A549 (cell line): ENCODE measurements around the gene SSPN. TPM values are rescaled to one million over a fixed set of nuclear protein-coding genes. Genes with fewer than 3 reads are reported as not detected.

Source experiments
- ATAC-seq, 2 experiments: fragments of 200-7000 bp in 1 of 2; fragments of >200 bp in 1 of 2; cut with Nextera tagmentation in 1 of 2; cut with Tn5 transposase in 1 of 2; 3 replicates each; pipeline versions ENCODE4 v1.8.0 to v1.9.1; 2018 to 2020; ENCODE audit warnings: mild to moderate bottlenecking in 1 of 2, moderate library complexity in 1 of 2
- CTCF ChIA-PET: fragments of 300-600 bp; sonication (Branson Sonifier 250); formaldehyde crosslinking; extraction: SDS; loops from one replicate; lab custom pipeline; 2021; ENCODE audit warnings: antibody characterized with exemption, inconsistent platforms; lab: Yijun Ruan, JAX
- POLR2A ChIA-PET: fragments of 350-600 bp; formaldehyde crosslinking; extraction: SDS; loops from one replicate; lab custom pipeline; 2021; ENCODE audit warnings: antibody characterized with exemption, inconsistent platforms; lab: Yijun Ruan, JAX
- DNase-seq, 2 experiments: peaks; one replicate each; pipeline versions ENCODE4 v3.0.0 to v3.0.0-alpha.2; 2011 to 2016; ENCODE audit warnings: low read depth in 1 of 2, low spot score in 1 of 2
- FAIRE-seq: peaks from 2 replicates; lab custom pipeline; 2011; peaks lifted over from hg19 to GRCh38; lab: Jason Lieb, UNC
- H3K27ac ChIP-seq, 2 experiments: fragments of >200 bp; sonication (Bioruptor Twin); formaldehyde crosslinking; 3 replicates each; pipeline ENCODE4 v1.5.1; 2016 to 2017
- H3K4me1 ChIP-seq: fragments of >200 bp; sonication (Bioruptor Twin); formaldehyde crosslinking; 3 replicates; pipeline ENCODE4 v1.6.1; 2016
- H3K4me2 ChIP-seq: fragments of >200 bp; sonication (Bioruptor Twin); formaldehyde crosslinking; 3 replicates; pipeline ENCODE4 v1.6.1; 2016
- H3K4me3 ChIP-seq: fragments of >200 bp; sonication (Bioruptor Twin); formaldehyde crosslinking; 3 replicates; pipeline ENCODE4 v1.5.1; 2016
- H3K9me3 ChIP-seq: fragments of >200 bp; sonication (Bioruptor Twin); formaldehyde crosslinking; 3 replicates; pipeline ENCODE4 v1.6.1; 2016
- CBX2 ChIP-seq: fragments of 200-600 bp; sonication (generic); IDR thresholded peaks from 2 replicates; pipeline ENCODE4 v1.6.1; 2016; ENCODE audit warnings: low read depth, mild to moderate bottlenecking, borderline replicate concordance
- CEBPB ChIP-seq, 2 experiments: fragments of >200 bp in 1 of 2; sonication (Bioruptor Twin) in 1 of 2; formaldehyde crosslinking in 1 of 2; IDR thresholded peaks; 2 replicates each; pipeline ENCODE4 v1.6.1; 2012 to 2016
- CHD2 ChIP-seq: fragments of 150-350 bp; IDR thresholded peaks from 2 replicates; pipeline ENCODE4 v1.6.1; 2014; ENCODE audit warnings: low read length; ENCODE audit not compliant: partially characterized antibody
- CHD4 ChIP-seq: fragments of 200-600 bp; sonication (generic); IDR thresholded peaks from 2 replicates; pipeline ENCODE4 v1.6.1; 2016; ENCODE audit warnings: antibody characterized with exemption, mild to moderate bottlenecking, borderline replicate concordance
- EP300 ChIP-seq, 2 experiments: fragments of >200 bp; sonication (Bioruptor Twin); formaldehyde crosslinking; IDR thresholded peaks; 2 replicates in 1 of 2; 3 replicates in 1 of 2; pipeline ENCODE4 v1.6.1; 2016 to 2017
- GATA3 ChIP-seq: IDR thresholded peaks from 2 replicates; pipeline ENCODE4 v1.6.1; 2012; ENCODE audit warnings: borderline replicate concordance
- HDAC2 ChIP-seq: fragments of 200-600 bp; sonication (generic); IDR thresholded peaks from 2 replicates; pipeline ENCODE4 v1.6.1; 2016
- HOXA7 ChIP-seq: fragments of 250-450 bp; sonication (Bioruptor Pico); IDR thresholded peaks from 2 replicates; pipeline ENCODE4 v1.5.0; 2020; ENCODE audit warnings: mild to moderate bottlenecking, moderate library complexity
- JUNB ChIP-seq: fragments of >200 bp; sonication (Bioruptor Twin); formaldehyde crosslinking; IDR thresholded peaks from 2 replicates; pipeline ENCODE4 v1.6.1; 2016
- MYC ChIP-seq: IDR thresholded peaks from 2 replicates; pipeline ENCODE4 v1.6.1; 2012; ENCODE audit warnings: mild to moderate bottlenecking, inconsistent platforms, low read length, improper control_type of control experiment, borderline replicate concordance
- NFE2L2 ChIP-seq: fragments of 150-350 bp; conservative IDR thresholded peaks from 2 replicates; pipeline ENCODE4 v1.6.1; 2014; ENCODE audit warnings: low read length
- NPAS2 ChIP-seq: fragments of 250-450 bp; sonication (Bioruptor Pico); IDR thresholded peaks from 2 replicates; pipeline ENCODE4 v1.8.0; 2022; ENCODE audit warnings: mild to moderate bottlenecking, moderate library complexity, borderline replicate concordance
- NR3C1 ChIP-seq: fragments of >200 bp; sonication (Bioruptor Twin); formaldehyde crosslinking; IDR thresholded peaks from 3 replicates; pipeline ENCODE4 v1.6.1; 2017
- PHF8 ChIP-seq: fragments of 200-600 bp; sonication (generic); IDR thresholded peaks from 2 replicates; pipeline ENCODE4 v1.6.1; 2016; ENCODE audit warnings: low read depth, mild to moderate bottlenecking, antibody characterized with exemption, moderate library complexity, borderline replicate concordance
- POLR2A ChIP-seq: IDR thresholded peaks from 2 replicates; pipeline ENCODE4 v1.6.1; 2012; ENCODE audit warnings: mild to moderate bottlenecking, low read length
- RAD21 ChIP-seq, 2 experiments: fragments of >200 bp in 1 of 2; sonication (Bioruptor Twin) in 1 of 2; formaldehyde crosslinking in 1 of 2; IDR thresholded peaks in 1 of 2; conservative IDR thresholded peaks in 1 of 2; 2 replicates in 1 of 2; 3 replicates in 1 of 2; pipeline ENCODE4 v1.6.1; 2012 to 2018; ENCODE audit warnings: inconsistent platforms in 1 of 2
- RARB ChIP-seq: fragments of 250-450 bp; sonication (Bioruptor Pico); IDR thresholded peaks from 2 replicates; pipeline ENCODE4 v1.8.0; 2021; ENCODE audit warnings: mild to moderate bottlenecking, moderate library complexity
- RCOR1 ChIP-seq: fragments of 150-350 bp; IDR thresholded peaks from 2 replicates; pipeline ENCODE4 v1.6.1; 2014; ENCODE audit warnings: antibody characterized with exemption, low read length, low read depth
- RNF2 ChIP-seq: fragments of 200-600 bp; sonication (generic); IDR thresholded peaks from 2 replicates; pipeline ENCODE4 v1.6.1; 2016; ENCODE audit warnings: low read depth, mild to moderate bottlenecking, antibody characterized with exemption, moderate library complexity, borderline replicate concordance
- TFCP2L1 ChIP-seq: fragments of 250-450 bp; sonication (Bioruptor Pico); IDR thresholded peaks from 2 replicates; pipeline ENCODE4 v1.5.0; 2021; ENCODE audit warnings: mild to moderate bottlenecking
- TP53 ChIP-seq: fragments of 250-450 bp; sonication (Bioruptor Pico); IDR thresholded peaks from 2 replicates; pipeline ENCODE4 v1.5.0; 2021; ENCODE audit warnings: mild to moderate bottlenecking, moderate library complexity
- ZC3H11A ChIP-seq: fragments of 450-650 bp; IDR thresholded peaks from 2 replicates; pipeline ENCODE4 v1.6.1; 2014; ENCODE audit warnings: antibody characterized with exemption, mild to moderate bottlenecking
- WGBS: methylation state at CpG from one replicate; pipeline ENCODE4 v1.1.6; 2017; ENCODE audit errors: missing lambda C conversion rate; 5-methylcytosine and 5-hydroxymethylcytosine counted together
- polyA plus RNA-seq, 4 experiments: library from polyadenylated mRNA; depleted of rRNA in 3 of 4; stranded (reverse); fragments of >200 nt; fragmentation: RNase III in 1 of 4; extraction: RNeasy Plus Mini Kit Qiagen cat#74134 plus additional on column Dnase treatment in 1 of 4; gene quantifications; 2 replicates in 3 of 4; 3 replicates in 1 of 4; pipeline ENCODE4 v1.2.3, GENCODE V29; 2011 to 2017
- TF ChIP-seq, protein P1 (sequence below): IDR thresholded peaks from 2 replicates; pipeline ENCODE4 v1.6.1; 2012; ENCODE audit warnings: low read depth, borderline replicate concordance
- TF ChIP-seq, protein P2 (sequence below): fragments of 150-350 bp; IDR thresholded peaks from 2 replicates; pipeline ENCODE4 v1.6.1; 2014; ENCODE audit warnings: low read depth, mild to moderate bottlenecking, low read length
- TF ChIP-seq, protein P3 (sequence below): fragments of >200 bp; sonication (Bioruptor Twin); formaldehyde crosslinking; IDR thresholded peaks from 2 replicates; pipeline ENCODE4 v1.6.1; 2016
- TF ChIP-seq, protein P4 (sequence below): fragments of 250-450 bp; sonication (Bioruptor Pico); IDR thresholded peaks from 2 replicates; pipeline ENCODE4 v1.5.0; 2021; ENCODE audit warnings: mild to moderate bottlenecking, moderate library complexity, borderline replicate concordance

The SSPN gene
- polyA plus RNA-seq, 2 of the 4 experiments (the other 2 are of a cell fraction): 0.85 to 2.6 TPM

DNA sequence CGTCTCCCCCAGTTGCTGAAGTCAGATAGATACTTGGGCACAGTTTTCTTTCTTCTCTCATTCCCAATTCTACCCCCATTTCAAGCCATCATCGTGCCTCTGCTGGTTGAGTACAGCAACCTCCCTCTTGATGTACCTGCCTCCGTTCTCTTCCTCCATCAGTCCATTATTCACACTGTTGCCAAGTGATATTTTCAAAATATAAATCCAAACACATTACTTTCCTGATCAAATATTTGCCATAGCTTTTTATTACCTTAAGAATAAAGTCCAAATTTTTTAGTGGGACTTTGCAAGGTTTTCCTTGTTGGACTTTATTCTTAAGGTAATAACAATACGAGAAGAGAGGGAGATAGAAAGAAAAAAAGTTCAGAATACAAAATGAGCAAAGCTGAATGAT, 18.6 kb upstream of the SSPN start:
- Histone ChIP-seq H3K4me1 (no peaks in the 10 kb centered on the region), H3K9me3 (no peaks in the 10 kb centered on the region)
- CTCF ChIA-PET: no interaction called here
- 38% methylated on average over 4 of the region's 4 CpGs for WGBS
- no peak for TF ChIP-seq POLR2A
- TF ChIP-seq EP300 (IDR thresholded peaks at IDR 0.05): no peak
- TF ChIP-seq RARB (CRISPR knock-in tag): no peak
- TF ChIP-seq MYC: no peak
- no peak for TF ChIP-seq TP53 (CRISPR knock-in tag)
- TF ChIP-seq HDAC2: no peak
- TF ChIP-seq CHD2: no peak
- no peak for TF ChIP-seq CBX2
- TF ChIP-seq, protein P1, sequence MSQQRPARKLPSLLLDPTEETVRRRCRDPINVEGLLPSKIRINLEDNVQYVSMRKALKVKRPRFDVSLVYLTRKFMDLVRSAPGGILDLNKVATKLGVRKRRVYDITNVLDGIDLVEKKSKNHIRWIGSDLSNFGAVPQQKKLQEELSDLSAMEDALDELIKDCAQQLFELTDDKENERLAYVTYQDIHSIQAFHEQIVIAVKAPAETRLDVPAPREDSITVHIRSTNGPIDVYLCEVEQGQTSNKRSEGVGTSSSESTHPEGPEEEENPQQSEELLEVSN: no peak
- TF ChIP-seq RCOR1: no peak
- no peak for TF ChIP-seq CHD4
- no peak for TF ChIP-seq RNF2
- TF ChIP-seq RAD21 (conservative IDR thresholded peaks at IDR 0.05 in 1 of 2, IDR thresholded peaks at IDR 0.05 in 1 of 2): no peak
- TF ChIP-seq, all 56 proteins: peak for 0
- H3K27ac ChIP-seq: no peak overlapping the region
- no peak for FAIRE-seq
- no peak overlapping the region for H3K4me2 ChIP-seq
- DNase-seq: no peak
- H3K4me3 ChIP-seq: no peak overlapping the region
- no peak for ATAC-seq
- POLR2A ChIA-PET: no interaction called here

DNA sequence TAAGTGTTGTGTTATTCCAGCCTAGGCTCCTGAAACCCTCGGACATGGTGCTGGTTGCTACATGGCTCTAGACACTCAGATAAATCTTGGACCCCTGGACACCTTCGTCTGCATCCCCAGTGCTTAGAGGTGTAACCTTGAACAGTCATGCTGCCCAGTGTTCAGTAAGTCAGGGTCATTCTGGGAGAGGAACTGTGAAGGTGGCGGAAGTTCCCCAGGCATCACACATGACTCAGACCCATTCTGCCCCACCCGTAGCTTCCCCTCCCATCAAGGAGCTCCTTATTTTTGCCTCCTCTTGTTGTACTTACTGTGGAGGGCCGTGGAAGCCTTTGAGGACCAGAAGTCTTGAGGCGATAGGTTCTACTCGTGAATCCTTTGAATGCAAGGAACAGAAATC, 18.1 kb upstream of the SSPN start:
- TF ChIP-seq, protein P2, sequence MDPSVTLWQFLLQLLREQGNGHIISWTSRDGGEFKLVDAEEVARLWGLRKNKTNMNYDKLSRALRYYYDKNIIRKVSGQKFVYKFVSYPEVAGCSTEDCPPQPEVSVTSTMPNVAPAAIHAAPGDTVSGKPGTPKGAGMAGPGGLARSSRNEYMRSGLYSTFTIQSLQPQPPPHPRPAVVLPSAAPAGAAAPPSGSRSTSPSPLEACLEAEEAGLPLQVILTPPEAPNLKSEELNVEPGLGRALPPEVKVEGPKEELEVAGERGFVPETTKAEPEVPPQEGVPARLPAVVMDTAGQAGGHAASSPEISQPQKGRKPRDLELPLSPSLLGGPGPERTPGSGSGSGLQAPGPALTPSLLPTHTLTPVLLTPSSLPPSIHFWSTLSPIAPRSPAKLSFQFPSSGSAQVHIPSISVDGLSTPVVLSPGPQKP: no peak
- TF ChIP-seq, protein P3, sequence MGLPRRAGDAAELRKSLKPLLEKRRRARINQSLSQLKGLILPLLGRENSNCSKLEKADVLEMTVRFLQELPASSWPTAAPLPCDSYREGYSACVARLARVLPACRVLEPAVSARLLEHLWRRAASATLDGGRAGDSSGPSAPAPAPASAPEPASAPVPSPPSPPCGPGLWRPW: no peak
- TF ChIP-seq HOXA7 (CRISPR knock-in tag): no peak
- no peak for TF ChIP-seq HDAC2
- no peak for TF ChIP-seq CEBPB (IDR thresholded peaks at IDR 0.05)
- TF ChIP-seq NPAS2: no peak
- no peak for TF ChIP-seq ZC3H11A
- no peaks in the 10 kb centered on the region for H3K9me3 ChIP-seq
- whole genome bisulfite sequencing: 41% methylated on average over 7 of the region's 7 CpGs
- H3K27ac ChIP-seq: no peak overlapping the region
- ATAC-seq: no peak
- no peaks in the 10 kb centered on the region for H3K4me1 ChIP-seq
- no peak for FAIRE-seq
- ChIA-PET CTCF (no interaction called here), POLR2A (no interaction called here)
- DNase-seq: no peak
- H3K4me2 ChIP-seq: no peak overlapping the region
- H3K4me3 ChIP-seq: no peak overlapping the region

DNA sequence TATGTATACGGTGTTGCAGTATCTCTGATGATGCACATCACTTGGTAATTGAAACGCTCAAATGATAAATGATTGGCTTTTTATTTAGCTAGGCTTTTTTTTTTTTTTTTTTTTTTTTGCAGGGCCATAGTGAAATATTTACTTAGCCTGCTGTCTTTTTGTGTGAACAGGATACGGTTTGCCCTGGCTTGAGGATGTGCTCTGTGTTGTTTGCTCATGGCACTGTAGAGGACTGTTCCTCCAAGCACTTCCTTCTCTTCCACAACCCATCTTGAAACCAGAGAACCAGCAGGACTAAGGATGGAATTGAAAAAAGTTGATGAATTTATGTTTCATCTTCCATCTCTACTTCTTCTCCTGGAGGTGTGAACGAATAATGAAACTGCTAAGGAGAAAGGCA, 15.5 kb upstream of the SSPN start:
- POLR2A ChIA-PET: no interaction called here
- CTCF ChIA-PET: interaction anchor here (1.1 kb wide), 1 partner anchor 24 kb away, joined by 3 read pairs; no protein-coding TSS in a partner anchor

More for the DNA sequence above, 15.5 kb upstream of the SSPN start:
- 41% methylated on average over 4 of the region's 4 CpGs for WGBS
- H3K4me2 ChIP-seq: no peak overlapping the region
- H3K4me3 ChIP-seq: no peak overlapping the region
- TF ChIP-seq, protein P3: no peak
- TF ChIP-seq JUNB: no peak
- no peak for TF ChIP-seq NPAS2
- TF ChIP-seq RAD21 (conservative IDR thresholded peaks at IDR 0.05 in 1 of 2, IDR thresholded peaks at IDR 0.05 in 1 of 2): no peak
- TF ChIP-seq GATA3: no peak
- TF ChIP-seq PHF8: no peak
- TF ChIP-seq NFE2L2: no peak
- no peak for TF ChIP-seq CBX2
- no peak for TF ChIP-seq TFCP2L1 (CRISPR knock-in tag)
- no peak for TF ChIP-seq CEBPB (IDR thresholded peaks at IDR 0.05)
- no peak for TF ChIP-seq NR3C1
- TF ChIP-seq, protein P4, sequence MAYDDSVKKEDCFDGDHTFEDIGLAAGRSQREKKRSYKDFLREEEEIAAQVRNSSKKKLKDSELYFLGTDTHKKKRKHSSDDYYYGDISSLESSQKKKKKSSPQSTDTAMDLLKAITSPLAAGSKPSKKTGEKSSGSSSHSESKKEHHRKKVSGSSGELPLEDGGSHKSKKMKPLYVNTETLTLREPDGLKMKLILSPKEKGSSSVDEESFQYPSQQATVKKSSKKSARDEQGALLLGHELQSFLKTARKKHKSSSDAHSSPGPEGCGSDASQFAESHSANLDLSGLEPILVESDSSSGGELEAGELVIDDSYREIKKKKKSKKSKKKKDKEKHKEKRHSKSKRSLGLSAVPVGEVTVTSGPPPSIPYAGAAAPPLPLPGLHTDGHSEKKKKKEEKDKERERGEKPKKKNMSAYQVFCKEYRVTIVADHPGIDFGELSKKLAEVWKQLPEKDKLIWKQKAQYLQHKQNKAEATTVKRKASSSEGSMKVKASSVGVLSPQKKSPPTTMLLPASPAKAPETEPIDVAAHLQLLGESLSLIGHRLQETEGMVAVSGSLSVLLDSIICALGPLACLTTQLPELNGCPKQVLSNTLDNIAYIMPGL (CRISPR knock-in tag): no peak
- TF ChIP-seq TP53 (CRISPR knock-in tag): no peak
- TF ChIP-seq POLR2A: no peak
- DNase-seq: no peak
- FAIRE-seq: no peak
- peak in 1 of 2 experiments; percentile 51; a peak in 1 of 6 replicates for ATAC-seq
- no peaks in the 10 kb centered on the region for H3K4me1 ChIP-seq
- no peaks in the 10 kb centered on the region for H3K9me3 ChIP-seq
- H3K27ac ChIP-seq: no peak overlapping the region
